NCI-H748 treated with DMSO at 0.1 percent for 48 hours (cell line): Measurements from ENCODE around the gene GRB10.
"Not testable (repeated sequence)": the region's sequence is repeated elsewhere in the genome, so short reads cannot be mapped to it uniquely, and the experiment has no call there.

Experiments
- DNase-seq: peaks from one replicate; lab custom pipeline; 2025; lab: John Stamatoyannopoulos, UW

Gene GRB10

DNA sequence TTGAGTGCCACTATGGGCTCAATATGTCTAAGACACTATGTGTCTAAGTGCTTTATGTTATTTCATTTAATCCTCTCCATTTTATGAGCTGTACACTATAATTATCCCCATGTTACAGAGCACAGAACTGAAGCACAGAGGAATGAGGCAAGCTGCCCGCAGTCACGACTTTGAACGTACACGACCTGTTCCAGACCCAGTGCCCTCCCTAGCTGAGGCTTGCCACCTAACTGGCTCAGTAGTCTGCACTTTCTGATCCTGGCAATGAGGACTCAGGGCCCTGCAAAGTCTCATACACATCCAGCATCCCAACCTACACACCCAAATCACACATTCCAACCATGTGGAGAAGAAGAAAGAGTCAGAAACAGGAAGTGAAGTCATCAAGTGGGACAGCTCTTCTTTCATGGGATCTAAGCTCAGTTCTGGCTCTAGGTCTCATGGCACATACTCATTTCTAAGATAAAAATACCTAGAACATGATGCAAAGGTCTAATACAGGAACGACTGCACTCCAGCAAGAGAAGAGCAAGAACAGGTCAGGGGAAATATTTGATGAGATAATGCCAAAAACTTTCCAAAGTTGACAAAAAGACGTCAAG is 175.1 kb downstream of the GRB10 start:
- DNase-seq = no peak

DNA sequence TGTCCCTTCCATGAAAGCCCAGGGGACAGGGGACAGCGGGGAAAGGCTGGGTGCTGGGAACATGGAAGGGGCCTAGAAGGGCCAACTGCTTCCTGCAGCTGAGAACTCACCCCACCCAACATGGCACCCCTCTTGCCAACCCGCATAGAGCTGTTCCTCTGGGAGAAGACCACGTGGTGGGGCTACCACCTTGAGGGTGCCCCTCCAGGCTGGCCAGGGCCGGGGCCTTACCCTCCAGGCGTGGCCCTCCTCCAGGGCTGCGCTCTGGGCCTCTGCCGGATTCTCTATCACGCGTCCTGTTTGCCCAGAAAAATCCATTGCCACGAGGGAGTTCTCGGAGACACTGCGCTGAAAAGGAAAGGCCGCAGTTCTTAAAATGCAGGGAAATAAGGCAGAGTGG is 177.6 kb downstream of the GRB10 start:
- no peak for DNase-seq

DNA sequence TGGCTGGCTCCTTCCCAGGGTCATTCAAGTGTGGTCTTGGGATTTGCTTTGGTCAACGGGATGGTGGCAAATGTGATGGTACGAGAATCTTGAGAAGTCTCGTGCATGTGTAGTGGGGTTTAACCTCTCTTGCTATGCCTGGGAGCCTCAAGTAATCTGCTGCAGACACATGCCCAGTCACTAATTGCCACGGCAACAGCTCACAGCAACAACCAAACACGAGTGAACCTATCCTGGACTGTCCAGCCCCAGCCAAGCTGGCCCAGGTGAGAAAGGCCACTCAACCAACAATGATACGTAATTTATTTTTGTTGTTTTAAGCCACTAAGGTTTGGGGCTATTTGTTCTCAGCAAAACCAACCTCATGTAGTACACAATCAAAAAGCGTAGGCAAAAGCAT is 179.4 kb downstream of the GRB10 start:
- DNase-seq = no peak

DNA sequence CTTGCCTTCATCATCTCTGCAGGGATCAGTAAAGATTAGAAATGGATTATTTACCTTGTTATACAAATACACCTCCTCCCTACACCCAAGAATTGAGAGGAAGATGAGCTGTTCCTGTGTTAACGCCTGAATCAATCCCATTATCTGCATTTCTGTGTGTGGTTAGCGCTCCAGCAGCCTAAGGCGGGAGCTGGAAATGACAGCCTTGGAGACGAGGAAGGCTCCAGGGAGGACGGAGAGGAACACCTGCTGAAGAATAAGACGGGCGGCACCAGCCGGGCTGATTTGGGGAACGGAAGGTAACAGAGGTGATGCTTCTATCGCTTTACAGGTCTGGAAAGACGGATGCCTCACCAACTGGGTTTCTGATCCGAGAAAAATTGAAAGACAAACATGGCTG is 183.3 kb downstream of the GRB10 start:
- DNase-seq = peak; percentile 76

DNA sequence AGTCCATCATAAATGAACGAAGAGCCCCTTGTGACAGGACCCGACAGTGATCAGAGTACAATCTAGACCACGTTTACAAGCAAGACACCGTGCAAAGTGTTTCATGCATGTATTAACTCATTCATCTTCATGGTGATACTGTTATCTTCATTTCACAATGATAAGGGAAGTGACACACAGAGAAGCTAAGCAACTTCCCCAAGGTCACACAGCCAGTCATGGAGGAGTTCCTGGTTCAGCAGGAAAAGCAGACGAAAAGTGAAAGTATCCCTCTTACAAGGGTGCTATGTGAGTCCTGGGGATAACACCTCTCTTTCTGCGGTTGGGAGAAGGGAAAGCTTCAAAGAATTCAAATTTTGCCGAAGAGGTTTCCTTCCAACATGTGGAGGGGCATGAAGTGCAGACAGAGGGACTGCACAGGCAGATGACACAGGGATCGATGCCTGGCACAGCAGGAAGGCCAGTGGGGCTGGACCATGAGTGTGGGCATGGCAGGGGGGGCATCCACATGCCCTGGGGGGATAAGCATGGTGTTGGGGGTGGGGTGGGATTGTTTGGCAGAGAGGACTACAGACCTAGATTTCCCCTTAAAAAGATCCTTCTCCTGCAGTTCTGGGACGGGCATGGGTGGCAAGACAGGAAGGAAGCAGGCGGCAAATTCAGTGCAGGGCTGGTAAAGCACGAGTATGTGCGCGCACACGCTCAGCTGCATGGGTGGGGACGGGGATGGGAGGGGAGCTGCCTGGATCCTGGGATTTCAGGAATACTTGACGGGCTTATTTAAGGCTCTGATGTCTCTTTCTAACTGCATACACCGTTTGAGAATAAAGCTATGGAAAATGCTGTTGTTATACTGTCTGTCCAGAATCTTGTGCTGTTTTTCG is 184.0 kb downstream of the GRB10 start:
- peak; percentile 76 for DNase-seq

DNA sequence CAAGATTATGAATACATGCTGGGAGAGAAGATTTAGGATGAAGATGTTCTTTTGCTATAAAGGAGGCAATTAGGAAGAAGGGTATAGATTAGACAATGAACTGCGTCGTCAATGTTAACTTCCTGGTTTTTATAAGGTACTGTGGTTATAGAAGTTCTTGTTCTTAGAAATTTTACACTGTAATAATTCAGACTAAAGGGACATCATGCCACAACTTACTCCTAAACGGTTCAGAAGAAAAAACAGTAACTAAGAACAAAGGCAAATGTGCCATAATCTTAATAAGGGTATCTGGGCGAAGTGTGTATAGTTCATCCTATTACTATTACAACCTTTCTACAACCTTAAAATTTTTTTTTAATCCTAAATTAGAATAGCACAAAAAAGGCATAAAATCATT is 186.2 kb downstream of the GRB10 start:
- DNase-seq = no peak

DNA sequence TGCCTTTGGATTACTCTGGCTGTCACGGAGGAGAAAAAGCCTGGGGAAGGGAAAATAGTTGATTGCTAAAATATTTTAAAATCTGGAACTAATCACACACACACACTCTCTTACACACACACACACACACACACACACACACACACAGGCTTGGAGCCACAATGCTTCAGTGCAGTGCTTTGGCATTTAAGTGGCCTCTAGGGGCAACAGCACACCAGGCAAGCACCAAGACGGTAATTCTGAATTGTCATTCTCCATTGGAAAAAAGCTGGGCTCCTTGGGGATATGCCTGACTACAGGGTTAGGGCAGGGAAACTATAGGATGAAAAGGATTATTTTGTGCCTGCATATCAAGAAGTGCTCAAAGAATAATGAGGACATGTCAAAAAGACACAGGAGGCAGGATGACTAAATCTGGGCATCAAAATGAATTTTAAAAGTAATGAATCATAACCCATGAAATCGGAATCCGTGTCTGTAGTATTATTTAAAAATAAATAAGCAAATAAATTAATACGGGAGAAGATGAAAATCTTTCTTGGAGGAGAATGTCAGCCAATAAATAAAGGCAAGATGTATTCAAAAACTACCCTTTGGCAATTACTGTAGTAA is 187.1 kb downstream of the GRB10 start:
- DNase-seq = no peak

DNA sequence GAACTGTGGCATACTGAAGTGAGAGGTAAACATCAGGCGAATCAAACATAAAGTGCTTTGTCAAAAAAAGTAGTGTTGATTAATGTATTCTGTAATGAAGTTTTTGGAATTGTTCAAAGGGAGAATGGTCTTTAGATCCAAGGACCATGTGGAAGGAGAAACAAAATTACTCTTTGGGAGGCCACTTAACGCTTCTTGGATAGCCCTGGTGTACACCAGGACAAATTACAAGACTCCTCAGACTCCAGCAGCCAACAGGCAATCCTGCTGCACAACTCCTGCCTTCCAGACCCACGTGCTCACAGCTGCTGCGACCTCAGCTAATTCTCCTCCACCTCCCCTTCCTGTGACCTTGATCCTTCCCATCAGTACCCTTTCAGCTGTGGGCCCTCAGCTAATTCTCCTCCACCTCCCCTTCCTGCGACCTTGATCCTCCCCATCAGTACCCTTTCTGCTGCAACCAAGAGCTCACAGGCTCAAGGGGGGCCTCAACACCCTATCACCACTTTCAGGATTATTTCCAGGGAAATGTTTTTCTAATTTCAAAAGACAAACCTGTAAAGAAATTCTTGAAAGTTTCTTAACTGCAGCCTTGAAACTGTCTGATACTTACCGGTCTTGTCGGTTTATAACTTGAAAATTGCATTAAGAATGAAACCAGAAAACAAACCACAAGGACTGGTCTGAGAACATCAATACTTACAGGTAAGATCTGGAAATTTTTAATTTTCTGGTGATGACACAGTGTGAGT is 187.8 kb downstream of the GRB10 start:
- no peak for DNase-seq

DNA sequence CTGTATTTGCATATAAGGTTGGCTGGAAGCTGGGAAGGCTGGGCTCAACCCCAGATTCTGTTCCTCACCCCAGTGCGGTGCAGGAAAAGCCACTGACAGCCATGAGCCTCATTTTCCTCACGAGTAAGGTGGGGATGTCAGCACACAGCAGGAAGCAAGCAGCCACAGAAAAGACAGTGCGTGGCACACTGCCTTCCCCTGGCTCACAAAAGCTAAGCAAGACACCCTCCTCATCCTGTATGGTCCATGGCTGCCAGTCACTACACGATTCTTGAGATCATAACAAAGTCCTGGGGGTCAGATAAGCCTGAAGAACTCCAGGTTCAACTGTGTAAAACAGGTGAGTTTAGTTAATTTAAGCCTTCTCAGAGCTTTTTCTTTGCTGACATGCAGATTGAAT is 188.6 kb downstream of the GRB10 start:
- no peak for DNase-seq

DNA sequence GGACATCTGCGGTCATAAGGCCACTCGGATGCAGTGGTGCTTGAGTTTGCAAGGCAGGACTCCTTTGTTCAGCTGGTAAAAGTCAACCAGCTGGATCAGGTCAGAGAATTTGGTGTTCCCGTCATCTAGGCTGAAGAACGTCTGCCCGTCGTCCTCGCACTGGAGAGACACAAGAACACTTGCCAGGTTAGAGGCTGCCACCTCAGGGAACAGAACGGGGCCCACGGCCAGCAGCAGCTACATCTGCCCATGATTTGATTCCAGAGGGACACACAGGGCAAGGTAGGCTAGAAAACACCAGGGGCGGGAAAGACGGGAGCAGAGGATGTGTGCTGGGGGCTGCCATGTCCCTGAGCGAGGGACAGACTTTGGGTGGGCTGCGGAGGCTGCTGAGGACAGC is 189.8 kb downstream of the GRB10 start:
- DNase-seq = no peak

DNA sequence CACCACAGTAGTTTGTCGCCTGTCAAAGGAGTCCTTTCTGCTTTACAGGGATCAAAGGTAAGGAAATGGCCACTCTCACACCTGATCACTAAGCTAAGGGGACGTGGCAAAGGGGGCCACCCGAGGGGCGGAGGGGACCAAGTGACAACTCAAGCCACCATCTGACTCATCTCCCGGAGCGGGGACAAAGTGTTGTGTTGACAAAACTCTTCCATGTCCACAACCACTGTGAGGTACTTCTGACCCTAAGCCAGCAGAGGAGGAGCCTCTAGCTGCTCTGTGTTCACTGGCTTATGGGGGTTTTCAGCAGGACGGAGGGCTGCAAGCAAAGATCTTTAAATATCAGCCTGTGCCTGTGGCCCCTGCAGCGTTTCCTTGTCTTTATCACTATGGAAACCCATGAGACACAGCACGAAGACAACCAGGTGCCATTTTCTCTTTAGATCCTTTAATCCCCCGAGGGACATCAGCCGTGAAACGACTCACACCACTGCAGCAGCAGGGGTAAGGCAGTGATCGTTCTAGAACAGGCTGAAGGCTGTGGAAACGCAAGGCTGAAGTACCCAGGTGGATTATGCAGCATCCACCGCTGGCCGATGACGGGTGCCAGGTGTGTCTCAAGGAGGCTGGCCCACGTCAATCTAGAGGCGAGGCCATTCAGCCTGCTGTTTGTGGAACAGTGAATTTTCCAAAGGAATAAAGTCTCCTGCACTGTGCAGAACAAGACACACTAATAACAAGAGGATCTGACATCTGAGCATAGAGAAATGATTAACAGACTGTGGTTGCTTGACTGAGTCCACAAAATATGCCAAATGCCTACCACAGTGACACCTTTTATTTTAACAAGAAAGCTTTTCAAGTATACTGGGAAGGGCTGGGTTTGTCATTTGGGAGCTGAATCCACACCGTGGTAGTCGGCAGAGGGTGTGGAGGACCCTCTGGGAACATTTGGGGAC is 190.9 kb downstream of the GRB10 start:
- no peak for DNase-seq

DNA sequence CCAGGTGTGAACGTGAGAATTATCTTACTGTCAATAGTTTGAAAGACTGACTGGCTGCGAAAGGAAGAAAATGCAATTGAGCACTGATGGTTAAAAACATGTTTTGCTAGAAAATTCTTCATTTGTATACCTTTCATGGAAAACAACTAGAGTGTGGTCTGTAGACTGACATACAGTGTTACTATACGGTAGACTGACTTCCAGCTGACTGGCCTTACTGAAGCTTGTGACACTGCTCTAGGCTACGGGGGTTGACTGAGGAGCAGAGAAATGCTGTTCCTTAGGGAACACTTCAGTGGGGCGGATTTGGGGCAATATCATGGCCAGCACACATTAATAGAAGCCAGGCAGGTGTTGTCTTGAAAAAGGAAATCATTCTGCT is 191.6 kb downstream of the GRB10 start:
- DNase-seq = no peak

DNA sequence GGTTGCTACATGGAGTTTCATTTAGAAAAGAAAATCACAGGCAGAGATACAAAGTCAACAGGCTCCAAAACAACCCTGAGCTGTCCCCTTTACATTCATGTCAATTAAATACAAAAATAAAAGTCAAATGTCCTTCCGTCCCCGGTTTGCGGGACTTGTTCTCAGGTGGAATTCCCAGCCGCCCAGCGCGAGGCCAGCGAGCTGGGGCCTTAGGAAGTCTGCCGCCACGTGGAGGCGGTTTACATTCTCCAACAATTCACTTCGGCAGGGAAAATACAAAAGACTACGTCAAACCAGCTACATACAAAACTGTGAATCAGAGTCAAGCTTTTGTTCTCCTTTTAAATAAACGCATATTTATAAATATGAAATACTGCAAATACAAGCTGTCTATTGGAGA is 192.2 kb downstream of the GRB10 start:
- no peak for DNase-seq

DNA sequence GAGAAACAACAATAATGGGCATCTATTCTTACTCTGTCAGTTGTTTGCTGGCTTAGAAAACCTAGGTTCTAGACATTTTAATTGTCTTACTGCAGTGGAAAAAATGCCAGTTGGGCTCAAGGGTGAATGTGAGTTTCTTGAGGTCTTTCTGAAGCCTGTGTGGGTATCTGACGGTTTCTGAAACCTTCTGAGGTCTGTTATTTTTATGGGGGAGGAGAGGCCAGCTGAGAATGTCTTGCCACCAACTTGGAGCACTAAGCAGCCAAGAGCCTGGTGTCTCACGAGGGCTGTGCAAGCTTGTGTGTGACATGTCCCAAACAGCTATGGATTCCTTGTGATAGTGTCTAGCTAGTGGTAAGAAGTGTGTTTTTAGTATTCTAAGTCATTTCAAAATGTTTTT is 193.3 kb downstream of the GRB10 start:
- no peak for DNase-seq

DNA sequence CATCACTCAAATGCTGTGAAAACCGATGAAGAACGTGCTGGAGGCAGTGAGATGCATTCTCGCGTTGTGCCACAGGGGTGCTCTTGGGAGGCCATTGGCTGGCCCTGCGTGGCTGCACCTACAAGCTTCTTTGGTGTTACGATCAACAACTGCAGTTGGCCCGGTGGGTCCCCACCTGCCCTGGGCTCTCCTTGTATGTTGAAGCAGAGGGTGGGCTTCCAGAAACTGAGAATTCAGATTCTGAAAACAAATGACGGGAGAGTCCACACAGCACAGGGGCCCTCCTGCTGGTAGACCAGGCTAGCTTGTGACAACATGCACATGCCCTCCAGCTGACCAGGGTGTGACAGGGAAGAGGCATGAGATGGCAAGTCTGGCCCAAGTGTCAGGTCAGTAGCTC is 193.8 kb downstream of the GRB10 start:
- no peak for DNase-seq

DNA sequence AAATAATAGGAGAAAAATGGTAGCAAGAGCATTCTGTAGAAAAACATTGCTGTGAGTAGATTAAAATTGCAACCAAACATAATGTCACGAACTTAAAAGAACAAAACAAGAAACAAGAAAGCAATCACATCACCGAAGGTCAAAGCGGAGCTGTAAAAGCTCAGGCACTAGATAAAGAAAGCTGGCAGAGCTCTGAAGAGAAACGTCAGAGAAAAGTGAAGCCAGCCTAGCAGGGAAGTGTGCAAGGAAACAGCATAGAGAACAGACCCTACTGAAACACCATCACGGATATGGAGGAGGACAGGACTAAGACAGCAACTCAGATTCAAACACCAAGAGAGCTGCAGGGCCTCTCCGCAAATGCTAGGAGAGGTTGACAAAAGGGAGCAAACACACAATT is 195.0 kb downstream of the GRB10 start:
- no peak for DNase-seq

DNA sequence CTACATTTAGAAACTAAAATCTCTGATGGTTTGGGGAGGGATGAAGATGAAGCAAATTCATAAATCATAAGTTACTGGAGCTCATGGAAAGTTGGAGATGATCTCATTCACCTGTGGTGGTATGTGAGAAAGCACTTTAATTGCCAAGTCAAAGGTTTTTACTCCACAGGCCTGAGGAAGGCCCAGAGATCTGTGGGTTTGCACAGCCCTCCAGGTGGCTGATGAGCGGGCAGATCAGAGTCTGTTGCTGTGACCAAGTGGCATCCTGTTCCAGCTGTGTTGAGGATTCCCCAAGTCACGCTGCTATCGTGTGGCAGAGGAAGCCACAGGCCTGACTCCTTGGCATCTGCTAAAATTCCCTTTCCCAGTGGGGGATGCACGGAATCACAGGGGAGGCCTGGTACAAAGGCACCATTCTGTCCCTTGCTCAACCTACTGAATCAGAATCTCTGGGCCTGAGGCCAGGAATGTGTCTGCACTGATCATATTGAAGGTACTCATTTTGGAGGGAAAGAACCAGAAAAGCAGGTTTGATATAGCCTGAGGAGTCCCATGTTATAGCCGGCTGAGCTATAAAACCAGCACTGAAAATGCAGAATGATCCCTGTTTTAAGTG is 197.8 kb downstream of the GRB10 start:
- DNase-seq = no peak

DNA sequence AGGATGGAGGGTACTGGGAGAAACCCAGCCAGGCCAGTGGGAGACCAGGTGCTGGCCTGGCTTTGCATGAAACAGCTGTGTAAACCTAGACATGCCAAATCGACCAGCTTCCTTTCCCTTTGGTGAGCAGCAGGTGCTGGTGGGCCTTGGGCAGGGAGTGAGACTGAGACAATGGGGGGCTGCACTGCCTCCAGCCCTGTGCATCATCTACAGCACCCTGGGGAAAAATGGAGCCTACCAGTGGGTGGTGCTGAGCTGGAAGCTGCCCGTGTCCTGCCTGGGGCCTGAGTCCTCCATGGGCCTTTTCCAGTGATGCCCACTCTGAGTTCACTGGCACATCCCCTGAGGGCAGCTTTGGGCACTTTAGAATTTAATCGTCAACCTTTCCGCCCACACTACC is 198.3 kb downstream of the GRB10 start:
- no peak for DNase-seq

DNA sequence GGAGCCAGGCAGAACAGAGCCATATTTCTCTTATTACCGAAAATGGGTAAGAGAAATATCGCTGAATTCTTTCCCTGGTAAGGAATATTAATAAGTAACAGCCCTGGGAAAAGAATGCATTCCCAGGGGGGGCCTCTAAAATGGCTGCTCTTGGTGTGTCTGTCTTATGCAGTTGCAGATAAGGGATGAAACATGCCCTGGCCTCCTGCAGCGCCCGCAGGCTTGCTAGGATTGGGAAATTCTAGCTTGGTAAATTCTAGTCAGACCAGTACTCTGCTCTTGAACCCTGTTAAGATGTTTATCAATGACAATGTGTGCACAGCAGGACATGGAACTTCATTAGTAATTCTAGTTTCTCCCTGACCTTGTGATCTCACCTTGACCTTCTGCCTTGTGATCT is 199.4 kb downstream of the GRB10 start:
- DNase-seq = not testable (repeated sequence)

DNA sequence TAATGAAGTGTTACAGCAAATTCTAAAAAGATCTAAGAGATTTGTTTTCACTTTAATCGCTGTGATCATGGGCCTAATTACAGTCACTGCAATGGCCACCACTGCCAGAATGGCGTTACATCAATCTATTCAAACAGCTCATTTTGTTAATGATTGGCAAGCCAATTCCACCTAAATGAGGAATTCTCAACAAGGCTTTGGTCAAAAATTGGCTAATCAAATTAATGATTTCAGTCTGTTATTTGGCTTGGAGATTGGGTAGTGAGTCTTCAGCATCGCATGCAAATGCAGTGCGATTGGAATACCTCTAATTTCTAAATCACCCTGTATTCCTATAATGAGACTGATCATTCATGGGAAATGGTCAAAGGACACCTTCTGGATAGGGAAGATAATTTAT is 200.4 kb downstream of the GRB10 start:
- not testable (repeated sequence) for DNase-seq

DNA sequence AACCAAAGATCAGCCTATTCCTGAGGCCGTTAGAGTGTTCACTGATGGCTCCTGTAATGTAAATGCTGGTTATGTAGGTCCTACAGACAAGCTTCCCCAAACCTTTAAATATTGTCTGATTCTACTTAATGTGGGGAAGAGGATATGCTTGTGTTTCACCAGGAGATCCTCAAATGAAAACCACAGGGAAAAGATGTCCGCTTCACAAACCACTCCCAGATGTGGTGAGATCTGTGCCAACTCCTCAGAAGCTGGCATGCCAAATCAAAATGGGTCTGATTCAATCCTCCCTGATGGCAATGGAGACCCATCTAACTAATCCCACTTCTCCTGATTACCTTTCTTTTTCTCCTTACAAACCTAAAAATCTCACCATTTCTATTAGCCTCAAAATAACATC is 202.0 kb downstream of the GRB10 start:
- not testable (repeated sequence) for DNase-seq
